ENCODE measurements around the gene AP3S1.

DNA sequence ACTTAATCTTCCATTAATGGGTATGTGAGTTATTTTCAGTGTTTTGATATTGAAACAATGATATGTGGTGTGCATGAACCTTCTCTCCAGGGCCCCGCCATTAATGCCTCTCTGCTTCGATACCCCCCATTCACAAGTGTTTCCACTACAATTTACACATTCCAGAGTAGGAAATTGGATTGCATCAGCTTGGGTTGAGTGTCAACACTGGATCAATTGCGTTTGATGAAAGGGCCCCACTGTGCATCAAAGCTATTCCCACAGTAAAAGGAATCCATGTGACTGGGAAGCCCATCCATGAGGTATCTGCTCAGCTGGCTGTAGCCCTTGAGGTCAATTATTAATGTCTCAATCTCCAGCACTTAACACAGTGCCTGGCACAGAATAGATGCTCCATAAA, 102.8 kb downstream of the AP3S1 start:
- TF ChIP-seq POLR2A (IDR thresholded peaks at IDR 0.05), result no peak
- TF ChIP-seq, protein P1, sequence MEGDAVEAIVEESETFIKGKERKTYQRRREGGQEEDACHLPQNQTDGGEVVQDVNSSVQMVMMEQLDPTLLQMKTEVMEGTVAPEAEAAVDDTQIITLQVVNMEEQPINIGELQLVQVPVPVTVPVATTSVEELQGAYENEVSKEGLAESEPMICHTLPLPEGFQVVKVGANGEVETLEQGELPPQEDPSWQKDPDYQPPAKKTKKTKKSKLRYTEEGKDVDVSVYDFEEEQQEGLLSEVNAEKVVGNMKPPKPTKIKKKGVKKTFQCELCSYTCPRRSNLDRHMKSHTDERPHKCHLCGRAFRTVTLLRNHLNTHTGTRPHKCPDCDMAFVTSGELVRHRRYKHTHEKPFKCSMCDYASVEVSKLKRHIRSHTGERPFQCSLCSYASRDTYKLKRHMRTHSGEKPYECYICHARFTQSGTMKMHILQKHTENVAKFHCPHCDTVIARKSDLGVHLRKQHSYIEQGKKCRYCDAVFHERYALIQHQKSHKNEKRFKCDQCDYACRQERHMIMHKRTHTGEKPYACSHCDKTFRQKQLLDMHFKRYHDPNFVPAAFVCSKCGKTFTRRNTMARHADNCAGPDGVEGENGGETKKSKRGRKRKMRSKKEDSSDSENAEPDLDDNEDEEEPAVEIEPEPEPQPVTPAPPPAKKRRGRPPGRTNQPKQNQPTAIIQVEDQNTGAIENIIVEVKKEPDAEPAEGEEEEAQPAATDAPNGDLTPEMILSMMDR (IDR thresholded peaks at IDR 0.05), result no peak

All from adrenal gland (tissue), 5 donors.